ENCODE results near the gene IL21R.

IL21R gene

DNA sequence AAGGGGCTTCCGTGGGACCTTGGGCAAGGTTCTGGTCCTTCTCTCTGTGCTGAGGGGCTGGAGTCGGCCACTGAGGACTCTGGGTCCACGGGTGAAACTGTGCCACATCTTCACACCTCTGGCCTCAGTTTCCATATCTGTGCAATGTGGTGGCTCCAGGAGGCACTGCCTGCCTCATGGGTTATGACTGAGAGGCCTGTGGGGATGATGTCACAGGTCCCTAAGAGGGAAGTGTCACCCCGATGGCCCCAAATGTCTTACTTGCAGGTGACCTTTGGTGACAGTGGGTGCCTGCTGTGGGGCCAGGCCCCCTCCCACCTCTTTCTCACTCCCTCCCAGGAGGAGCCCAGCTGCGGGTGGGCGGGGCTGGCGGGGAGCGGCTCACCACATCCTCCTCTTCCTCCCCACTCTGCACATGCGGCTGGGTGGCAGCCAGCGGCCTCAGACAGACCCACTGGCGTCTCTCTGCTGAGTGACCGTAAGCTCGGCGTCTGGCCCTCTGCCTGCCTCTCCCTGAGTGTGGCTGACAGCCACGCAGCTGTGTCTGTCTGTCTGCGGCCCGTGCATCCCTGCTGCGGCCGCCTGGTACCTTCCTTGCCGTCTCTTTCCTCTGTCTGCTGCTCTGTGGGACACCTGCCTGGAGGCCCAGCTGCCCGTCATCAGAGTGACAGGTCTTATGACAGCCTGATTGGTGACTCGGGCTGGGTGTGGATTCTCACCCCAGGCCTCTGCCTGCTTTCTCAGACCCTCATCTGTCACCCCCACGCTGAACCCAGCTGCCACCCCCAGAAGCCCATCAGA is at the start of gene IL21R:
IL21R (plus strand) TSS at position 407 of the 801 bp plus-strand sequence. CDS start 27,898 bp downstream, outside the sequence.
- DNase-seq, result no peak

DNA sequence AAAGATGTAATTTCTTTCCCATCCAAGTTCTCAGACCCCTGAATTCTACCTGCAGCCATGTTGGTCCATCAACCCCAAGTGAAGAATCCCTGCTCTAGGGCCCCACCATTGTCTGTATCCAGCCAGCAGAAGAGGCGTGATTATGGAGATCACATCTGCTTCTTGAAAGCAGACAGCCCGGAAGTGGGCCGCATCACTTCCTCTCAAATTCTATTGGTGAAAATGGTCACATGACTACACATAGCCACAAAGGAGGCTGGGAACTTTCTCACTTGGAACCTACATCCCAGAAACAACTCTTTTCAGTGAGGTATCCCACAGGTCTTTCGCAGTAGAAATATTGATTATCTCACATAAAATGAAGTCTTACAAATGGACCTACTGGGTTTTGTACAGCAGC is 48.1 kb upstream of the IL21R start:
- no peak for DNase-seq

DNA sequence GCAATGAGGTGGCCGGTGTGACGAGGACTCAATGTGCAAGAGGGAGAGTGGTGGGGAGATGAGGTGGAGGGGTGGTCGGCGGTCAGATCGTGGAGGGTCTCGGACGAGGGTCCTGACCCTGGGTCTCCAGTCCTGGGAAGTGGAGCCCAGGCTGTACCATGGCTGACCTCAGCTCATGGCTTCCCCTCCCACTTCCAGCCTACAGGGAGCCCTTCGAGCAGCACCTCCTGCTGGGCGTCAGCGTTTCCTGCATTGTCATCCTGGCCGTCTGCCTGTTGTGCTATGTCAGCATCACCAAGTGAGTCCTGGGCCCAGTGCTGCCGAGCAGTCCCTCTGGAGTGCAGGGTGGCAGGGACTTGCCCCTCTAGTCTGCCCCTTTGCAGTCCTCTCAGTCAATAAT is 46.4 kb upstream of the IL21R start:
- no peak for DNase-seq

DNA sequence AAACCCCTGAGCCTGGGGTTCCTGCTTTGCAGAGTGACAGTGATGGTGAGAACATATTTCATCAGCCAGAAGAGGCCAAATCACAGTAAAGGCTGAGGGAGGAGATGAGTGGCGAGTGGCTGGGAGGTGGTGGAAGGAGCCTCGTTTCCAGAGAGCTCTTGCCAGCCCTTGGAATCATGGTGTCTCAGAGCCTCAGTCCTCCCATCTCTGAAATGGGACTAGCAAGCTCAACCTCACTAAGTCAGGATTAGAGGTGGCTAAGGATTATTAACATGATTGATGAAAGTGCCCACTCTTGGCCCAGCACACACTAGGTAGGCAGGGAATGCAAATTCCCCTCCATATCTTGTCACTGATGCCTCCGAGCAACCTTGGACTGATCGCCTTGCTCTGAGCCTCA is 45.2 kb upstream of the IL21R start:
- no peak for DNase-seq

DNA sequence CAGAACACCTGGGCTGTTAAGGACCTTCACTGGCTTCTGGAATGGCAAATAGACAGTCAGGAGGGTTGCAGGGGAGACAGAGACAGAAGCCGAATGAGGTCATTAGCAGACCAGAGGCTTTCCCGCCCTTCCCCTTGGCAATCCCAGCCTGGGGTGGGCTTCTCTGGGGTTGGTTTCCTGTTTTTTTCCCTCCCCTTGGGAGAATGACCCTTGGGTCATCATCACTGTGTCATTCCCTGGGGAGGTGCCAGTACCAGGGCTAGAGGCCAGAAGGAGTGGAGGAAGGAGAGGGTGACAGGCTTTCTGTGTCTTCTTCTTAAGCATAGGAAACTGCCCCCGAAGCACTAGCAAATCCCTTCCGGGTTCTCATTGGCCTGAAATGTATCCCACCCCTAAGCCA is 42.9 kb upstream of the IL21R start:
- no peak for DNase-seq

DNA sequence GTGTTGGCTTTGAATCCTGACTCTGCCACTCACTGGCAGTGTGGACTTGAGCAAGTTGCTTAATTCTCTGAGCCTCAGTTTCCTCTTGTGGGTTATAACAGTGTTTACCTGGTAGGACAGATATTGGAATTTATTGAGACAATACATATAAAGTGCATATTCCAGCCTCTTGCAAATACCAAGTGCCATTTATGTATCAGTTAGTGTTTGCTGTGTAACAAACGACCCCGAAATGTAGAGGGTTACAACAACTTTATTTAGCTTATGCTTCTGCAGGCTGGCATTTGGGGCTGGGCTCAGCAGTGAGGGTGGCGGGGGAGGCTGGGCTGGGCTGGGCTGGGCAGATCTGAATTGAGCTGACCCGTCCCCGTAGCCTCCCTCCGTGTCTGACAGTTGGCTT is 42.4 kb upstream of the IL21R start:
- no peak for DNase-seq

DNA sequence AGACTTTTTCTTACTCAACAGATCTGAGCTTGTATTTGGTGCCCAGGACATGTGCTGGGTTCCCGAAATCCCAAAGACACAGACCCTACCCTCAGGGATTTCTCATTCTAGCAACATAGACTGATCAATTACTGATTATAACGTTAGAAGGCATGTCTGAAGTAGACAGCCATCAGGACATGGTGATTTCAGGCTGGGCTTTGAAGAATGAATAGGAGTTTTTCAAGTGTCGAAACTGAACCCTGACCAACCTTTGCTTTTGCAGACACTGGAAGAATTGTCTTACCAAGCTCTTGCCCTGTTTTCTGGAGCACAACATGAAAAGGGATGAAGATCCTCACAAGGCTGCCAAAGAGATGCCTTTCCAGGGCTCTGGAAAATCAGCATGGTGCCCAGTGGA is 40.0 kb upstream of the IL21R start:
- DNase-seq, result no peak

DNA sequence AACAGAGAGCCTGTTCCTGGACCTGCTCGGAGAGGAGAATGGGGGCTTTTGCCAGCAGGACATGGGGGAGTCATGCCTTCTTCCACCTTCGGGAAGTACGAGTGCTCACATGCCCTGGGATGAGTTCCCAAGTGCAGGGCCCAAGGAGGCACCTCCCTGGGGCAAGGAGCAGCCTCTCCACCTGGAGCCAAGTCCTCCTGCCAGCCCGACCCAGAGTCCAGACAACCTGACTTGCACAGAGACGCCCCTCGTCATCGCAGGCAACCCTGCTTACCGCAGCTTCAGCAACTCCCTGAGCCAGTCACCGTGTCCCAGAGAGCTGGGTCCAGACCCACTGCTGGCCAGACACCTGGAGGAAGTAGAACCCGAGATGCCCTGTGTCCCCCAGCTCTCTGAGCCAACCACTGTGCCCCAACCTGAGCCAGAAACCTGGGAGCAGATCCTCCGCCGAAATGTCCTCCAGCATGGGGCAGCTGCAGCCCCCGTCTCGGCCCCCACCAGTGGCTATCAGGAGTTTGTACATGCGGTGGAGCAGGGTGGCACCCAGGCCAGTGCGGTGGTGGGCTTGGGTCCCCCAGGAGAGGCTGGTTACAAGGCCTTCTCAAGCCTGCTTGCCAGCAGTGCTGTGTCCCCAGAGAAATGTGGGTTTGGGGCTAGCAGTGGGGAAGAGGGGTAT is 39.3 kb upstream of the IL21R start:
- DNase-seq, result no peak

DNA sequence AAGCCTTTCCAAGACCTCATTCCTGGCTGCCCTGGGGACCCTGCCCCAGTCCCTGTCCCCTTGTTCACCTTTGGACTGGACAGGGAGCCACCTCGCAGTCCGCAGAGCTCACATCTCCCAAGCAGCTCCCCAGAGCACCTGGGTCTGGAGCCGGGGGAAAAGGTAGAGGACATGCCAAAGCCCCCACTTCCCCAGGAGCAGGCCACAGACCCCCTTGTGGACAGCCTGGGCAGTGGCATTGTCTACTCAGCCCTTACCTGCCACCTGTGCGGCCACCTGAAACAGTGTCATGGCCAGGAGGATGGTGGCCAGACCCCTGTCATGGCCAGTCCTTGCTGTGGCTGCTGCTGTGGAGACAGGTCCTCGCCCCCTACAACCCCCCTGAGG is 38.7 kb upstream of the IL21R start:
- no peak for DNase-seq

DNA sequence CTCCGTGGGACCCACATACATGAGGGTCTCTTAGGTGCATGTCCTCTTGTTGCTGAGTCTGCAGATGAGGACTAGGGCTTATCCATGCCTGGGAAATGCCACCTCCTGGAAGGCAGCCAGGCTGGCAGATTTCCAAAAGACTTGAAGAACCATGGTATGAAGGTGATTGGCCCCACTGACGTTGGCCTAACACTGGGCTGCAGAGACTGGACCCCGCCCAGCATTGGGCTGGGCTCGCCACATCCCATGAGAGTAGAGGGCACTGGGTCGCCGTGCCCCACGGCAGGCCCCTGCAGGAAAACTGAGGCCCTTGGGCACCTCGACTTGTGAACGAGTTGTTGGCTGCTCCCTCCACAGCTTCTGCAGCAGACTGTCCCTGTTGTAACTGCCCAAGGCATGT is 38.2 kb upstream of the IL21R start:
- DNase-seq, result no peak

DNA sequence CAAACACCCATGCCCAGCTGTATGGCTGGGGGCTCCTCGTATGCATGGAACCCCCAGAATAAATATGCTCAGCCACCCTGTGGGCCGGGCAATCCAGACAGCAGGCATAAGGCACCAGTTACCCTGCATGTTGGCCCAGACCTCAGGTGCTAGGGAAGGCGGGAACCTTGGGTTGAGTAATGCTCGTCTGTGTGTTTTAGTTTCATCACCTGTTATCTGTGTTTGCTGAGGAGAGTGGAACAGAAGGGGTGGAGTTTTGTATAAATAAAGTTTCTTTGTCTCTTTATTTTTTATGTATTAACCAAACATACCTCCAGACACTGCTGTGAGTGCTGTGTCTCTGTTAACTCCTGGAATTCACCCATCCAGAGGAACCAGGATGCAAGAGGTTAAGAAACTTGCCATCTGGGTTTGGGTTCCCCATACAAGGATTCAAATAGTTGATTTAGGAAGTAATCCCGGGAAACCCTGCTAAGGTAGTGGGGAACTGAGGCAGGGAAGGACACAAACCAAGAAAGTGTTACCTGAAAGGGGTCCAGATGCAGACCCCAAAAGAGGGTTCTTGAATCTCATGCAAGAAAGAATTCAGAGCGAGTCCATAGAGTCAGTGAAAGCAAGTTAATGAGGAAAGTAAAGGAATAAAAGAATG is 37.4 kb upstream of the IL21R start:
- no peak for DNase-seq

DNA sequence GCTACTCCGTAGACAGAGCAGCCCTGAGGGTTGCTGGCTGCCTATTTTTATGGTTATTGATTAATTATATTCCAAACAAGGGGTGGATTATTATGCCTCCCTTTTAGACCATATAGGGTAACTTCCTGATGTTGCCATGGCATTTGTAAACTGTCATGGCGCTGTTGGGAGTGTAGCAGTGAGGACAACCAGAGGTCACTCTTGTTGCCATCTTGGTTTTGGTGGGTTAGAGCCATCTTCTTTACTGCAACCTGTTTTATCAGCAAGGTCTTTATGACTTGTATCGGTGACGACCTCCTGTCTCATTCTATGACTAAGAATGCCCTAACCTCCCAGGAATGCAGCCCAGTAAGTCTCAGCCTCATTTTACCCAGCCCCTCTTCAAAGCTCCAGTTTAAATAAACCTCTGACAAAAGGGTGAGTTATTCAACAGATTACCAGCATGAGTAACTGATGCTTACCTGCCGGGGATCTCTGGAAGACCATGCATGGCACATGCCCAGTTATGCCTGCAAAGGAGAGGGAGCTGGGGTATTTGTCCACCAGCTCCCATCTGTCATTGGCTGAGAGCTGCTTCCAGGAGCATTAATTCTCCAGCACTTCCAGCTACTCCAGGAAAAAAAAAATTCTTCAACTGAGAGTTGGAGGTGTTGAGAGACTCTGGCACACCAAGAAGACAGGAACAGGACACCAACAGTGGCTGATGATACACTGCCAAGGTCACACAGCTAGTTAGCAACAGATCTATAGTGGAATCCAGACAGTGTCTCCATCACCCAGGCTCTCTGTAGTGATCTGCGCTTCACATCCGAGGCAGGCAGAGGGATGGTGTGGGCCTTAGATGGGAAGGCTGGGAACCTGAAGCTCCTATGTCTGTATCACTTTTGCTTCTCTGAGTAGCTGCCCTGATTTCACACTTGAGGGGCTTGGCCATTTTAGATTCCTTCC is 36.6 kb upstream of the IL21R start:
- DNase-seq, result no peak

DNA sequence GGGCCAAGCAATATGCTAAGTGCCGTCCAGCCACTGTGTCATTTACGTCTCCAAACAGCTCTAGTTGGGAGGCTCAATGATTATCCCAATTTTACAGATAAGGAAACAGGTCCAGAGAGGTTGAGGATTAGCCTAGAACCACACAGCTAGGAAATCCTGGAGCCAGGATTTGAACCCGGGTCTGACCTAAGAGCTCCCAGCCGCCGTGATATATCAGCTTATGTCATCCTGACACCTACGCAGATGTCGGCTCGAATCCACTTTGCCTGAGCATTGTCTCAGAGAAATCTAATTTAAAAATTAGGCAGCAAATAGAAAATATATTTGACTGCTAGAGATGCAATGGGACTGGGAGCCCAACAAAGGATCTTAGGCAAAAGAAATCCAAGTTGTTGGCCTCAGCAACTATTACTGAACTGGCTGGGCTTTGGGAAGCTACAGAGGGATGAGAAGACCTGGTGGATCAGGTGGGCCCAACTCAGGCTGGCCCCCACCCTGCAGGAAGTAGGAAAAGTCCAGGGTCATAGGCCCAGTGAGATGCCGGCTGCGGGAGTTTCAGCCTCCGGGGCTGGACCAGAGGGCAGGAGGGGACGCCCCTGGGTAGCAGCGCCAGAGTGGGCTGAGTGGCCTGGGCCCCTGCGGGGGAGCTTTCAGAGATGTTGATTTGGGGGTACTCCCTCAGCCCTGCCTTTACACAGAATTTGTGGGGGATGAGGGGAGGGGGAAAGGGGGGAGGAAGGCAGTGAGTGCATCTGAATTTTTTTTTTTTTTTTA is 35.1 kb upstream of the IL21R start:
- no peak for DNase-seq

DNA sequence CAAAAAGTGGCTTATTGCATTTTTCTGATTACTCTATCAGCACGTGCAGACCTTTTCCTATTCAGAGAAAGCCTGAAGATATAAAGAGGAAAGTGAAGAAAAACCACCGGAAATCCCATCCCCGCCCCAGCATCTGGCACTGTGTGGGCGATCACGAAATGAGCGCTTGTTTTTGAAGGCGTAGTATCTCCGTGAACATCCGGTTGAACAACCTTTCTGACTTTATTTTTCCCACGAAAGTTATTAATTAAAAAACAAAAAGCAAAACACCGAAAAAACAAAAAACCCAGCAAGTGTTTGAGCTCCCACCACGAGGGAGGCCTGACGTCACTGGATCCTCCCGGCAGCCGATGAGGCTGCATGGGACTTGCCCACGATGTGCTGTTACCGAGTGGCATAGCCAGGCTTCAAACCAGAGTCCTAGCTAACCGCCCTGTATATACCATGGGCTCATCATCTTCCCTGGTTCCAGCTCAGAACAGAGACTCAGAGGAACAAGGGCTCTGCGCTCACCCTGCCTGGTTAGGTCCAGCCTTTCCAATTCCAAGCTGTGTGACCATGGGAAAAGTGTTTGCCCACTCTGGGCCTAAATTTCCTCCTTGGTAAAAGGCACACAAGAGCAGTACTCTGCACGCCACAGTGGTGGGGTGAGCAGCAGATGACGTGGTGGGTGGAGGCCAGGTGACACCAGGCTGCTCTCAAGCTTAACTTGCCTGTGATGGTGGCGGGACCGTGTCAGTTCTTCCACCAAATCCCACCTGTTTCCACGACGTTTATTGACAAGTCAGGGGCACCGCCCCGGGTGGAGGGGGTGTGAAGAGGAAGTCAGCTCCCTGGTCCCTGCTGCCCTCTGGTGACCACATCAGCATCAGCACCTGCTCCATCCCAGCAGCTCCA is 34.3 kb upstream of the IL21R start:
- DNase-seq, result no peak

DNA sequence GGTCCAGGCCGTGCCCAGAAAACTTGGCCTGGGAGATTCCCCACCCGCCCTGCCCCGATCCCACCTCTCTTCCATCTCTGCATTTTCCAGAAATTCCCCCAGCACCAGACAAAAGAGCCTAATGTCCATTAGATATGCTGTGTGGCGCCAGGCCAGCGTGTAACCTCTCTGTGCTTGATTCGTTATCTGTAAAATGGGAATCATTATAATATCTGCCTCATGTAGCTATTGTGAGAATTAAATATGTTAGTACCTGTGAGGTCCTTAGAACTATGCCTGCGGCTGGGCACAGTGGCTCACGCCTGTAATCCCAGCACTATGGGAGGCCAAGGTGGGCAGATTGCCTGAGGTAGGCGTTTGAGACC is 33.6 kb upstream of the IL21R start:
- no peak for DNase-seq

DNA sequence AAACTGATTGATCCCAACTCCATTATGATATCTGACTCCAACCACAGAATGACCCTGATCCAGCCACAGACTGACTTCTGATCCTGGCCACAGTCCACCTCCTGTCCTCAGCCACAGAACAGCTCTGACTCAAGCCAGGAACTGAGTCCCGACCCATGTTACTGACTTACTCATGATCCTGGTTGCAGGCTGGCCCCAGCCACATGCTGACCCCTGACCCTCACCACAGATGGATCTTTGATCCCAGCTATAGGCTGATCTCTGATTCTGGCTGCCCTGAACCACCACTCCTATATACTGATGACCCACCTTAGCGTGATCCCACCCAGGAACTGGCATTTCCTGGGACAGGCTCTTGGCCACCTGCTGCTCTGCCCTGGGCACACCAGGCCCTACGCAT is 32.2 kb upstream of the IL21R start:
- DNase-seq, result no peak

DNA sequence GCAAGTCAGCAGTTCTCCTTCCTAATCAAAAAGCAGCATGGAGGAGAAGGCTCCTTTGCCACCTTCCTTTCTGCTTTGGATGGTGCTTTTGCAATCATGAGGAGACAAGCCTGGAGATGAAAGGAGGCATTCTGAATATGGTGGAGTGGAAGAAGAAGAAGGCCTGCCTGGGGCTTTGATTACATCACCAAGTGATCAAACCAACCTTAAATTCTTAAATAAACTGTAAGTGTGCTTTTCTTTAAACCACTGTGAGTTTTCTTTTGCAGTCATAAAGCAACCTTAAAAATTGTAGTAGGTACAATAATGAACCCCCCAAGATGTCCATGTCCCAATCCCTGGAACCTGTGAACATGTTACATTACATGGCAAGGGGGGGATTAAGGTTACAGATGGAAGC is 31.7 kb upstream of the IL21R start:
- no peak for DNase-seq

DNA sequence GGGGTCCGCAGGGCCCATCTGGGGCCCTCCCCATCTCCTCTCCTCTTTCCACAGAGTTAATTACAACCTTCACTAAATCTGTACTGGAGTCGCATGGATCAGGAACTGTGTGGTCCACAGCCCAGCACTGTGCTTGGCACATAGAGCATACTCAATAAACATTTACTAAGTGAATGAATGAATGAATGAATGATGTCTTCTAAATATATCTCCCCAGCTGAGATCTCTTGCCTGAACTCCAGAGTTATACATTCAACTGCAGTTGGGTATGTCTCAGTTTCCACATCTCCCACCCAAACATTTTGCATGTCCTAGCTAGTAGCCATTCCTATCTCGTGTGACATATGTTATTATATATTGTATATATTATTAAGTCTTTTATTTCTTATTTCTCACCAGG is 28.7 kb upstream of the IL21R start:
- no peak for DNase-seq

DNA sequence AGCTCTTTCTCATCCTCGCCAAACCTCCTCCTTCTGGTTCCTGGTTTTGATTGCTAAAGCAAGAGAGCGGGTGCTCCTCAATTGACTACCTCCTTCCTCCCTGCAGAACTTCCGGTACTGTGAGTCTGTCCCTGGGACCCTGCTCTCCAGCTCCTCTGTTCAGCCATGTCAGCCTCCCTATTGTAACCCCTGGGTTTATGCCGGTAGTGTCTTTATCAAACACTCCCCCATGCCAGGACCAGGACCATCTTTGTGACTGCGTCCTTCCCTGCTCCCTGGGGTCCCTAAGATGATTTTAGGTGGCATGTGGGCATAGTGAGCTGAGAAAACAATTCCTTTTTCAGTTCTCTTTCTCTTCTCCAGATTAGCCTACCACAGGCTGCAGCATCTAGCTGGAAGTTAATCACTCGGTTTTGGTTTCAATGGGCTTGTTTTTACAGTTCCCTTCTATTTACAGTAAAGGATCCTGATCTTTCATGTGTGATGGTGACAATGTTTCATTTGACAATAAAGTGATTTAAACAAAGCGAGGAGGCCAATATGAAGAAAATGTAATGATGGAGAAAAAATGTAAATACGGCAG is 27.7 kb upstream of the IL21R start:
- DNase-seq, result no peak

DNA sequence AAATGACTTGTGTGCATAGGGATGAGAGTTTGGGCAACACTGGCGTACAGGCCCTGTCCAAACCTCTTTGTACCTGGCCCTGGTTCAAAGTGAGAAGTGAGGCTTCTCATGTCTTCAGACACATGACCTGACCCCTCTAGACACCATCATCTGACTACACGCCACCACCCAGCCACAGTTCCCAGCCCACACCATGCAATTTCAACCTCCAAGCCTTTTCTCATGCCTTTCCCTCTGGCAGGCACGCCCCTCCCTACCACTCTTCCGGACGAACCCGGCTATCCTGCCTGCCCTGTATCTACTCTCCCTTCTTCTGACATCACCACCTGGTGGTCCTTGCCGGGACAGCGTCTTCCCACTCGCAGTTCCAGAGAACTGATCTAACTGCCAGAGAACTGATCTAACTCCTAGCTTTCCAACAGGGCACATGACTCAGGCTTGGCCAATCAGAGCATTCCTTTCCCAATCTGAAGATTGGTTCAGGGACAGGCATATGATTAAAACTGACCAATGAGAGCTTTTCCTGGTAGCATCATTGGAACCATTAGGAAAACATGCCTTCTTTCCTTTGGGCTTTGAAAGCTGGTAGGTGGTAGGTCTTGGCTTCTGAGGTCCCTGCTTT is 27.1 kb upstream of the IL21R start:
- peak; percentile 12 for DNase-seq

Data from NCI-H748 treated with DMSO at 0.1 percent for 48 hours (cell line).